ENCODE results near the gene C2orf78. TPM values are rescaled to one million over a fixed set of nuclear protein-coding genes. Genes with fewer than 3 reads are reported as not detected.

Gene C2orf78
- total and polyA plus RNA-seq, 4 donors: 0.02 TPM; not detected in 3

DNA sequence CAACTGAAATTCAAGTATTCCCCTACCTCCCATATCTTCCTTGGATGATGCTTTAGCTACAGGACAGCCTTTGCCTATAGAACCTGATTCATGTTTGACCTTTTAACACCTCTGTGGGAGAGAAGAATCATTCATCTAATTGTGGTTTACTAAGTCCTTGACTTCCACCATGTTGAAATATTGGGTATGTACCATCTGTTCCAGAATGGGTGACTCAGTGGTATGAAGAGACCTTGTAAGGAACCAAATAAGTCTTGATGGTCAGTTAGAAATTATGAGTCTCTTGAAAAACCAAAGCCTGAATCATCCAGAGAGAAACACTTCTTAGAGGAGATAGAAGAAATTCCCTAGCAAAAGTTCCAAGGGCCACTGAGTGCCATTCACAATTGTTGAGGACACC is 72.2 kb downstream of the C2orf78 start:
- Histone ChIP-seq H3K9me3 (ENCODE audit: control insufficient read depth in 4 of 4, low read length in 3 of 4) (no peaks in the 10 kb centered on the region), H3K36me3 (ENCODE audit: control insufficient read depth in 4 of 4, insufficient read depth in 3 of 4, low read depth in 1 of 4, low read length in 3 of 4) (peaks cover 11 to 67% (median 50%) of the 10 kb centered on the region in 4 donors), H3K4me1 (ENCODE audit: control insufficient read depth in 4 of 4, insufficient read depth in 4 of 4, low read length in 3 of 4) (no peaks in the 10 kb centered on the region)

DNA sequence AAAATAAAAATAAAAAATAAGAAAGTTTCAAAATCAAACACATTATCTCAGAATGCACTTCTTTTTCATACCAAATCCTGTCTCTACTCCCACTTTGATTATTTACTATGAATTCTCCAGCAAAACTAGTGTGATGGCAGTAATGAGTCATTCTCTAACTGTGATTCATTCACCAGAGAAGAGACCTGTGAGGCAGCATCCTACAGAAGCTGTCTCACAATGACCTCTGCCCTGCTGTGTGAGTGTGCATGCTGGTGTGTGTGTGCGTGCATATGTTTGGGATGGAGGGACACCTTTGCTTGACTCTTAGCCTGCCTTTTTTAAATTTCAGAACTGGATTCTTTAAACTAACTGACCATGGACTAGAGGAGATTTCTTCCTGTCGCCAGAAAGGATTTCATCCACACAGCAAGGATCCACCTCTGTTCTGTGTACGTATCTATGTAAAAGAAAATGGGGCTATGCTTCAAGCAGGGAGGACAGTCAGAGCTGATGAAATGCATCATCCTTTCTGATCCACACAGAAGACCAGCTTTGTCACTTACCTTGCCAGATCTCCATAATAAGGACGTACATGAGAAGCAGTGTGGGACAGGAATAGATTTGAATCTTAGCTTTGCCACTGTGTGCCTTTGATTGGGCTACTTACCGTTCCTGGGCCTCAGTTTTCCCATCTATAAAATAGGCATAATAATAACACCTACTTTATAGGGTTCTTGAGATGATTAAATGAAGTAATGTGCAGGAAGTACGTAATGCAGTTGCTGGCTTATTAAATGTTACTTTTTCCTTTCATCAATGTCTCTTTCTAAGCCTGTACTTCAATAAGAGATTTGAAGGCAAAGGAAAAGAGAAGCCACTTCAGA is 76.0 kb downstream of the C2orf78 start:
- Histone ChIP-seq H3K4me3 (ENCODE audit: low read depth in 1 of 3, low read length in 3 of 3) (no peak overlapping the region), H3K9me3 (ENCODE audit: control insufficient read depth in 4 of 4, low read length in 3 of 4) (no peaks in the 10 kb centered on the region), H3K4me1 (ENCODE audit: control insufficient read depth in 4 of 4, insufficient read depth in 4 of 4, low read length in 3 of 4) (no peaks in the 10 kb centered on the region), H3K27me3 (ENCODE audit: control insufficient read depth in 4 of 4, insufficient read depth in 4 of 4, low read length in 3 of 4) (no peaks in the 10 kb centered on the region), H3K36me3 (ENCODE audit: control insufficient read depth in 4 of 4, insufficient read depth in 3 of 4, low read depth in 1 of 4, low read length in 3 of 4) (peaks cover 8 to 61% (median 46%) of the 10 kb centered on the region in 4 donors), H3K9ac (ENCODE audit: low read depth in 1 of 2, low read length in 2 of 2) (no peak overlapping the region), H3K27ac (ENCODE audit: low read depth in 1 of 2, low read length in 2 of 2) (no peak overlapping the region)
- 95% methylated on average over 6 of the region's 6 CpGs for WGBS
- no peak for TF ChIP-seq HNF4A (conservative IDR thresholded peaks at IDR 0.05)
- TF ChIP-seq, protein P1, sequence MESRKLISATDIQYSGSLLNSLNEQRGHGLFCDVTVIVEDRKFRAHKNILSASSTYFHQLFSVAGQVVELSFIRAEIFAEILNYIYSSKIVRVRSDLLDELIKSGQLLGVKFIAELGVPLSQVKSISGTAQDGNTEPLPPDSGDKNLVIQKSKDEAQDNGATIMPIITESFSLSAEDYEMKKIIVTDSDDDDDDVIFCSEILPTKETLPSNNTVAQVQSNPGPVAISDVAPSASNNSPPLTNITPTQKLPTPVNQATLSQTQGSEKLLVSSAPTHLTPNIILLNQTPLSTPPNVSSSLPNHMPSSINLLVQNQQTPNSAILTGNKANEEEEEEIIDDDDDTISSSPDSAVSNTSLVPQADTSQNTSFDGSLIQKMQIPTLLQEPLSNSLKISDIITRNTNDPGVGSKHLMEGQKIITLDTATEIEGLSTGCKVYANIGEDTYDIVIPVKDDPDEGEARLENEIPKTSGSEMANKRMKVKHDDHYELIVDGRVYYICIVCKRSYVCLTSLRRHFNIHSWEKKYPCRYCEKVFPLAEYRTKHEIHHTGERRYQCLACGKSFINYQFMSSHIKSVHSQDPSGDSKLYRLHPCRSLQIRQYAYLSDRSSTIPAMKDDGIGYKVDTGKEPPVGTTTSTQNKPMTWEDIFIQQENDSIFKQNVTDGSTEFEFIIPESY (IDR thresholded peaks at IDR 0.05): no peak
- TF ChIP-seq, protein P2, sequence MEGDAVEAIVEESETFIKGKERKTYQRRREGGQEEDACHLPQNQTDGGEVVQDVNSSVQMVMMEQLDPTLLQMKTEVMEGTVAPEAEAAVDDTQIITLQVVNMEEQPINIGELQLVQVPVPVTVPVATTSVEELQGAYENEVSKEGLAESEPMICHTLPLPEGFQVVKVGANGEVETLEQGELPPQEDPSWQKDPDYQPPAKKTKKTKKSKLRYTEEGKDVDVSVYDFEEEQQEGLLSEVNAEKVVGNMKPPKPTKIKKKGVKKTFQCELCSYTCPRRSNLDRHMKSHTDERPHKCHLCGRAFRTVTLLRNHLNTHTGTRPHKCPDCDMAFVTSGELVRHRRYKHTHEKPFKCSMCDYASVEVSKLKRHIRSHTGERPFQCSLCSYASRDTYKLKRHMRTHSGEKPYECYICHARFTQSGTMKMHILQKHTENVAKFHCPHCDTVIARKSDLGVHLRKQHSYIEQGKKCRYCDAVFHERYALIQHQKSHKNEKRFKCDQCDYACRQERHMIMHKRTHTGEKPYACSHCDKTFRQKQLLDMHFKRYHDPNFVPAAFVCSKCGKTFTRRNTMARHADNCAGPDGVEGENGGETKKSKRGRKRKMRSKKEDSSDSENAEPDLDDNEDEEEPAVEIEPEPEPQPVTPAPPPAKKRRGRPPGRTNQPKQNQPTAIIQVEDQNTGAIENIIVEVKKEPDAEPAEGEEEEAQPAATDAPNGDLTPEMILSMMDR (IDR thresholded peaks at IDR 0.05; ENCODE audit: low read depth, low read length, missing input control): no peak
- TF ChIP-seq TAF1 (conservative IDR thresholded peaks at IDR 0.05): no peak
- no peak for TF ChIP-seq GABPA (IDR thresholded peaks at IDR 0.05 in 1 of 2, conservative IDR thresholded peaks at IDR 0.05 in 1 of 2)
- no peak for TF ChIP-seq HNF4G (IDR thresholded peaks at IDR 0.05)
- no peak for TF ChIP-seq RAD21 (IDR thresholded peaks at IDR 0.05)
- no peak for TF ChIP-seq SP1 (IDR thresholded peaks at IDR 0.05)
- no peak for TF ChIP-seq ATF3 (IDR thresholded peaks at IDR 0.05)
- no peak for TF ChIP-seq MAX (IDR thresholded peaks at IDR 0.05)
- no peak for TF ChIP-seq NR2F2 (IDR thresholded peaks at IDR 0.05)
- TF ChIP-seq RXRA (IDR thresholded peaks at IDR 0.05): no peak
- no peak for TF ChIP-seq REST (IDR thresholded peaks at IDR 0.05)
- no peak for TF ChIP-seq YY1 (IDR thresholded peaks at IDR 0.05)
- no peak for TF ChIP-seq FOXA1 (IDR thresholded peaks at IDR 0.05)
- no peak for TF ChIP-seq FOXA2 (IDR thresholded peaks at IDR 0.05)
- no peak for TF ChIP-seq EGR1 (IDR thresholded peaks at IDR 0.05; ENCODE audit: low read depth in 2 of 2)
- no peak for TF ChIP-seq JUND (IDR thresholded peaks at IDR 0.05)
- no peak for DNase-seq (ENCODE audit: low spot score)

More for the DNA sequence above, 72.2 kb downstream of the C2orf78 start:
- Histone ChIP-seq H3K27me3 (ENCODE audit: control insufficient read depth in 4 of 4, insufficient read depth in 4 of 4, low read length in 3 of 4) (no peaks in the 10 kb centered on the region), H3K27ac (ENCODE audit: low read depth in 1 of 2, low read length in 2 of 2) (no peak overlapping the region), H3K4me3 (ENCODE audit: low read depth in 1 of 3, low read length in 3 of 3) (no peak overlapping the region), H3K9ac (ENCODE audit: low read depth in 1 of 2, low read length in 2 of 2) (no peak overlapping the region)
- no peak for DNase-seq (ENCODE audit: low spot score)
- TF ChIP-seq FOXA2 (IDR thresholded peaks at IDR 0.05) (no peak), HNF4G (IDR thresholded peaks at IDR 0.05) (no peak), NR2F2 (IDR thresholded peaks at IDR 0.05) (no peak), FOXA1 (IDR thresholded peaks at IDR 0.05) (no peak), YY1 (IDR thresholded peaks at IDR 0.05) (no peak), MAX (IDR thresholded peaks at IDR 0.05) (no peak), EGR1 (IDR thresholded peaks at IDR 0.05; ENCODE audit: low read depth in 2 of 2) (no peak), RAD21 (IDR thresholded peaks at IDR 0.05) (no peak)
